ENCODE data around the gene GPI. TPM values are rescaled to one million over a fixed set of nuclear protein-coding genes. Genes with fewer than 3 reads are reported as not detected.
"Not testable (repeated sequence)": the region's sequence is repeated elsewhere in the genome, so short reads cannot be mapped to it uniquely, and the experiment has no call there.

Gene GPI
- polyA plus RNA-seq, 3 donors = 152 to 211 (median 172) TPM

GRCh38 chr19:34360354-34360909 is 4.6 kb upstream of the GPI start:
- DNase-seq (ENCODE audit: extremely low read depth in 1 of 11, low read depth in 9 of 11, low spot score in 4 of 11) = no peak

DNA sequence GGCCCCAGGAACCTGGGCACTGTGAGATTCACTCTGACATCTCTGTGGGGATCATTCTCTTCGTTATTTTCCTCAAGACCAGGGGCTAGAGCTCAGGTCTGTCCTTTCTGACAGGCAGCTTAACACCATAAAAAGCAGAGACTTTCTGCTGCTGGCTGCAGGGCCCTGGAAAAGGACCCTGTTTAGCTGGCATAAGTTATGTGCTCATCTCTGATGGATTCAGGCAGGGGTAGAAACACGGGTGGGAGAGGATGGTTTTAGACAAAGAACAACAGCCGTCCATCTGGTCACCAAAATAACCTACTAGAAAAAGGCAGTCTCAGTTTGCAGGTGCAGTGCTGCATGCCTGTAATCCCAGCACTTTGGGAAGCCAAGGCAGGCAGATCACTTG is 2.3 kb upstream of the GPI start:
- DNase-seq (ENCODE audit: extremely low read depth in 1 of 11, low read depth in 9 of 11, low spot score in 4 of 11) = no peak

- DNase-seq (ENCODE audit: extremely low read depth in 1 of 11, low read depth in 9 of 11, low spot score in 4 of 11) = no peak
Observed at GRCh38 chr19:34363094-34363493, 1.9 kb upstream of the GPI start.

DNA sequence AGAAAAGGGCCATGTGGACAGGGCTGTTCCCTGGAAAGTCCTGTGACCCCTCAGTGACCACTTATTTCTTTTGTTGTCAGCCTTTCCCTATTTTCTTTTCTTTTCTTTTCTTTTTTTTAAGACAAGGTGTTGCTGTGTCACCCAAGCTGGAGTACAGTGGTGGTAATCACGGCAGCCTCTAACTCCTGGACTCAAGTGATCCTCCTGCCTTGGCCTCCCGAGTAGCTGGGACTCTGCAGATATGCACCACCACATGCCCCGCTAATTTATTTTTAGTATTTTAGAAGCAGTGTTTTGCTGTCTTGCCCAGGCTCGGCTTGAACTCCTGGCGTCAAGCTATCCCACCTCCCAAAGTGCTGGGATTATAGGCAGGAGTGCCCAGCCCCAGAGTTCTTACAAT is 1.1 kb upstream of the GPI start:
- DNase-seq (ENCODE audit: extremely low read depth in 1 of 11, low read depth in 9 of 11, low spot score in 4 of 11) = no peak

DNA sequence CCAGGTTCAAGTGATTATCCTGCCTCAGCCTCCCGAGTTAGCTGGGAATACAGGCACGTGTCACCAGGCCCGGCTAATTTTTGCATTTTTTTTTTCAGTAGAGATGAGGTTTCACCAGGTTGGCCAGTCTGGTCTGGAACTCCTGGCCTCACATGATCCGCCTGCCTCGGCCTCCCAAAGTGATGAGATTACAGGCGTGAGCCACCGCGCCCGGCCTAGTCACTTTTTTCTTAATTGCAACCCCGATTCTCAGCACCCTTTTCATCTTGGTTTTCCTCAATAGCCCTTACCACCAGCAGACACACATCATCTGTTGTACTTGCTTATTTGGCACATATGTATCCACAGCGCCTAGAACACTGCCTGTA is 550 bp upstream of the GPI start:
- DNase-seq (ENCODE audit: extremely low read depth in 1 of 11, low read depth in 9 of 11, low spot score in 4 of 11) = no peak

DNA sequence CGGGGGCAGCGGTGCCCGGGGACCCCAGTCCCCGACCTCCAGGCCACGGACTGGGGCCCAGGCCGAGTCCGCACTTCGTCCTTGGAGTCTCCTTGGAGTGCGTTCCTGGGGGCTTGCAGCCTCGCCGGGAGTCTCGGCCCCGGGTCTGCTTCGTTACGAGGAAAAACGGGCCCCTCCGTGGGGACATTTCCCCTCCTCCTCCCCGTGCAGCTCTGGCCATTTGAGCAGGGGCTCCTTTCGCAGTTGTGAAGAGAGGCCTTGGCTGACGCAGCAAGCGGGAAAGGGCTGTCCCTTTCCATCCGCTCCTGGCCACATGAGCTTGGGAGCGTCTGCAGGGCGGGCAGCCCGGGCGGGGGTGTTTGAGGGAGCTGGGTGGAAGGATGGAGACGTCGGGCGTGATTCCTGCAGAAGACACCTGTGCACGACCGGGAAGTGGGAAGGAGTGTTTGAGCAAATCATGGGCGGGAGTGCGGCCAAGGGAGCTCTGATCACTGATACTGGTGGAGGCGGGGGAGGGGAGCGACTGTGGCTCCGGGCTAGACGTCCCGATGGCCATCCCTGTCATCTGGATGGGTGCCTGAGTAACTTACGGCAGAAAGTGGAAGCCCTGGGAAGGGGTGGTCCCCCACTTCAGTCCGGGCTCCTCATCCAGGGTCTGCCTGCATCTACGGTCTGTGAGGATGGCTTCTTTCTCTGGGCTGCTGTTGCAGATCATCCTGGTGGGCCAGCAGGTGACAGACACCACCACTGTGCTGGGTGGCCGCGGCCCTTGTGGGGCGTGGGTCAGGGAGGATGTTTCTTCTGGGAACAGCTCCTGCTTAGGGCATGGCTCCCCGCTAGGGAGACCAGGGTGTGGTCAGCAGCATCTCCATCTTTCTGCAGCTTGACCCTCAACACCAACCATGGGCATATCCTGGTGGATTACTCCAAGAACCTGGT is 736 bp downstream of the GPI start:
- DNase-seq (ENCODE audit: extremely low read depth in 1 of 11, low read depth in 9 of 11, low spot score in 4 of 11) = peak in 2 of 11 donors; percentile 12 to 22

- DNase-seq (ENCODE audit: extremely low read depth in 1 of 11, low read depth in 9 of 11, low spot score in 4 of 11) = no peak
Observed at GRCh38 chr19:34366738-34367623, 2.0 kb downstream of the GPI start.

- no peak for DNase-seq (ENCODE audit: extremely low read depth in 1 of 11, low read depth in 9 of 11, low spot score in 4 of 11)
Observed at GRCh38 chr19:34367624-34367957, 2.6 kb downstream of the GPI start.

GRCh38 chr19:34368338-34368737 is 3.3 kb downstream of the GPI start:
- DNase-seq (ENCODE audit: extremely low read depth in 1 of 11, low read depth in 9 of 11, low spot score in 4 of 11) = no peak

- DNase-seq (ENCODE audit: extremely low read depth in 1 of 11, low read depth in 9 of 11, low spot score in 4 of 11) = not testable (repeated sequence)
Observed at GRCh38 chr19:34369166-34369565, 4.2 kb downstream of the GPI start.

- no peak for DNase-seq (ENCODE audit: extremely low read depth in 1 of 11, low read depth in 9 of 11, low spot score in 4 of 11)
Observed at GRCh38 chr19:34370117-34370516, 5.1 kb downstream of the GPI start.

DNA sequence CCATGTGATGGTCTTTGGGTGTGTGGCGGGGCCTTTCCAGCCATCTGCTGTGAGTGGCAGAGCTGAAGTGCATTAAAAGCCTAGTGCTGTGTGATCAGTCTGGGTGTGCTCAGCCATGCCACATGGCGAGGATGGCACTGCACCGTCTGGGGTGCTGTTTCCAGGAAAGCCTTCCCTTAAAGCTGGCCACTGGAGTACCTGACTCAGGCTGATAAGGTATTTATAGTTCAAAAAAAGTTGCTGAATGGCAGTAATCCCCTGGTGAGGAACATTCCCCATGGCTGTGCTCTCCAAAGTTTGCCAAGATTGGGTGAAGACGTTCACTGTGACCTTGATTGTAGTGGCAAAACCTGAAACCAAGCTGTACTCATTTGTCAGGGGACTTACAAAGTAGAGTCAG is 6.0 kb downstream of the GPI start:
- DNase-seq (ENCODE audit: extremely low read depth in 1 of 11, low read depth in 9 of 11, low spot score in 4 of 11) = no peak

DNA sequence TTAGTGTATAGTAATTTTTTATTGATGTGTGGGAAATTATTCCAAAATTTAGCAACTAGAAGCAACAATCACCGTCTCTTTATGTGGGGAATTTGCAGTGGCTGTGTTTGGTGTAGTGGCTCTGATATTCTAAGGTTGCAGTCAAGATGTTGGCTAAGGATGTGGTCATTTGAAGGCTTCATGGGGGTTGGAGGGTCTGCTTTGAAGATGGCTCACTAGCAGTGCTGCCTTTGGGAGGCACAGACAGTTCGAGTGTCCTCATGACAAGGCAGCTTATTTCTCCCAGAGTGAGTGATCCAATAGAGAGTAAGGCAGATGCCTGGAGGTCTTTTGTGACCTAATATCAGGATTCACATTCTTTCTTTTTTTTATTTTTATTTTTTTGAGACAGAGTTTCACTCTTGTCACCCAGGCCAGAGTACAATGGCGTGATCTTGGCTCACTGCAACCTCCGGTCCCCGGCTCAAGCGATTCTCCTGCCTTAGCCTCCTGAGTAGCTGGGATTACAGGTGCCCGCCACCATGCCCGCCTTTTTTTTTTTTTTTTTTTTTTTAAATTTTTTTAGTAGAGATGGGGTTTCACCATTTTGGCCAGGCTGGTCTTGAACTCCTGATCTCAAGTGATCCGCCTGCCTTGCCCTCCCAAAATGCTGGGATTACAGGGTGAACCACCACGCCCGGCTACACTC is 8.7 kb downstream of the GPI start:
- no peak for DNase-seq (ENCODE audit: extremely low read depth in 1 of 11, low read depth in 9 of 11, low spot score in 4 of 11)

- DNase-seq (ENCODE audit: extremely low read depth in 1 of 11, low read depth in 9 of 11, low spot score in 4 of 11) = no peak
Observed at GRCh38 chr19:34375598-34375997, 10.6 kb downstream of the GPI start.

DNA sequence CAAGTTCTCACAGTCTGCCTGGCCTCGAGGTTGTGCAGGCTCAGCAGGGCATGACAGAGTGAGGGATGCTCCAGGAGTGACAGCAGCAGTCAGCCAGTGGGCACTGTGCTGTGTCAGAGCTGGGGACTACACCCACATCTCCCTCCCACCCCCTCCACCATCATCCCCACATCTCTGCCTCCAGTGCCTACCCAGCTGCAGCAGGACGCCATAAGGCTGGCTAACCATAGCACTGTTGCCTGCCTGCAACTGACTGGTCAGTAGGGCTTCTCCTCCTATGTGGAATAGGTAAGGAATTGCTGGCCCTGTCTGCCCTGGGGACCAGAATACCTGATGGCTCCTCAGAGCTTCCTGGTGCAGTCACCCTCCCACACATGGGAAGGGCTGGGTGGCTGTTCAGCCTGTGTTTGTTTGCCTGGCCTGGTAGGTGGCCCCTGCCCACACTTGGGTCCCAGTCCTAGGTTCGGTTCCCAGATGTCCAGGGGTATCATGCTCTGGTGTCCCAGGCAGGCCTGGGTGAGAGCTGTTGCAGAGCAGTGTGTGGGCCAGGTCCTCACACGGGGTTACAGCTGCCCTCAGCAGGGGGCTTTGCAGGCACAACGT is 15.7 kb downstream of the GPI start:
- DNase-seq (ENCODE audit: extremely low read depth in 1 of 11, low read depth in 9 of 11, low spot score in 4 of 11) = no peak

GRCh38 chr19:34381399-34382251 is 16.6 kb downstream of the GPI start:
- DNase-seq (ENCODE audit: extremely low read depth in 1 of 11, low read depth in 9 of 11, low spot score in 4 of 11) = no peak

- DNase-seq (ENCODE audit: extremely low read depth in 1 of 11, low read depth in 9 of 11, low spot score in 4 of 11) = no peak
Observed at GRCh38 chr19:34382471-34382870, 17.5 kb downstream of the GPI start.

DNA sequence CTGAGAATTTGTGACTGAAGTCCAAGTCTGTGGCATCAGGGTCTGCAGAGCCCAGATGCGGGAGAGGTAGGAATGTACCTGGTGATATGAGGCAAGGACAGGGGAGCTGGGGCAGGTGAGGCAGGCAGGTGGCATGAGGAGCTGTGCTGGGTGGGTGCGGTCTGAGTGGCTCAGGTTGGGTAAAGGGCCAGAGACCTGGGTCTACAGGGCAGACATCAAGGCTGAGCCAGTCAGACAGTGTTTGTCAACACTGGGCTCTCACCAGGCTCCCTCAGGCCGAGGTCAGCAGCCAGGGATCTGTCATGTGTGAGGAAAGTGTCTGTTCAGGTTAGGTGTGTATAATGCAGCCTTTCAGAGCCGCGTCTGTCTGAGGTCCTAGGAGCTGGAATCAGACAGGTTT is 18.6 kb downstream of the GPI start:
- no peak for DNase-seq (ENCODE audit: extremely low read depth in 1 of 11, low read depth in 9 of 11, low spot score in 4 of 11)
